Measurements from ENCODE around the gene FRS3.

DNA sequence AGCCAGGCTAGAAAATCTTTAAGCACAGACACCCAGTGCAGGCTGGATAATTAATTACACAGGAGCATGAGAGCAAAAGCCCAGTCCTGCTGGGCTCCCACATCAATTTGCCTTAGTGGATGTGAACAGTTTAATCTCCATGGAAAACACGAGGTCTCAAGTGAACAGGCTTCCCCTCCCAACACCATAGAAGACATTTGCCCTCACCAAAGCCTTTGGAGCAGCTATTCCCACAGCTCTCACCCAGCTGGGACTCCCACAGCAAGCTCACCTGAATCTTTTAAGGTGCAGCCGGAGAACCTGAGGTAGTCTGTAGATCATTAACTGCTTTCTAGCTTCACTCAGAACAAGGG is 19.8 kb upstream of the FRS3 start:
- TF ChIP-seq, protein P1, sequence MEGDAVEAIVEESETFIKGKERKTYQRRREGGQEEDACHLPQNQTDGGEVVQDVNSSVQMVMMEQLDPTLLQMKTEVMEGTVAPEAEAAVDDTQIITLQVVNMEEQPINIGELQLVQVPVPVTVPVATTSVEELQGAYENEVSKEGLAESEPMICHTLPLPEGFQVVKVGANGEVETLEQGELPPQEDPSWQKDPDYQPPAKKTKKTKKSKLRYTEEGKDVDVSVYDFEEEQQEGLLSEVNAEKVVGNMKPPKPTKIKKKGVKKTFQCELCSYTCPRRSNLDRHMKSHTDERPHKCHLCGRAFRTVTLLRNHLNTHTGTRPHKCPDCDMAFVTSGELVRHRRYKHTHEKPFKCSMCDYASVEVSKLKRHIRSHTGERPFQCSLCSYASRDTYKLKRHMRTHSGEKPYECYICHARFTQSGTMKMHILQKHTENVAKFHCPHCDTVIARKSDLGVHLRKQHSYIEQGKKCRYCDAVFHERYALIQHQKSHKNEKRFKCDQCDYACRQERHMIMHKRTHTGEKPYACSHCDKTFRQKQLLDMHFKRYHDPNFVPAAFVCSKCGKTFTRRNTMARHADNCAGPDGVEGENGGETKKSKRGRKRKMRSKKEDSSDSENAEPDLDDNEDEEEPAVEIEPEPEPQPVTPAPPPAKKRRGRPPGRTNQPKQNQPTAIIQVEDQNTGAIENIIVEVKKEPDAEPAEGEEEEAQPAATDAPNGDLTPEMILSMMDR (IDR thresholded peaks at IDR 0.05), result no peak
- TF ChIP-seq EP300 (IDR thresholded peaks at IDR 0.05), result no peak
